T-helper 22 cell (primary cell): Measurements from ENCODE around the gene KCNIP3.
"Not testable (repeated sequence)": the region's sequence is repeated elsewhere in the genome, so short reads cannot be mapped to it uniquely, and the experiment has no call there.

ENCODE experiments used
- DNase-seq: peaks from one replicate; pipeline ENCODE4 v3.0.0-alpha.2; 2020; ENCODE audit warnings: low read depth

Gene KCNIP3

GRCh38 chr2:95361216-95361980 is 64.3 kb downstream of the KCNIP3 start:
- DNase-seq, result no peak

- no peak for DNase-seq
These were observed 65.3 kb downstream of the KCNIP3 start for GRCh38 chr2:95362486-95362885.

GRCh38 chr2:95366514-95366913 is 69.4 kb downstream of the KCNIP3 start:
- DNase-seq, result no peak

GRCh38 chr2:95372216-95372829 is 75.2 kb downstream of the KCNIP3 start:
- DNase-seq, result no peak

- no peak for DNase-seq
These were observed 75.7 kb downstream of the KCNIP3 start for GRCh38 chr2:95372845-95373244.

- no peak for DNase-seq
These were observed 76.9 kb downstream of the KCNIP3 start for GRCh38 chr2:95374029-95374428.

- DNase-seq, result no peak
These were observed 77.3 kb downstream of the KCNIP3 start for GRCh38 chr2:95374451-95374920.

GRCh38 chr2:95374921-95375471 is 77.8 kb downstream of the KCNIP3 start:
- no peak for DNase-seq

- no peak for DNase-seq
These were observed 78.5 kb downstream of the KCNIP3 start for GRCh38 chr2:95375532-95376150.

GRCh38 chr2:95376311-95377215 is 79.4 kb downstream of the KCNIP3 start:
- no peak for DNase-seq

- DNase-seq, result no peak
These were observed 80.3 kb downstream of the KCNIP3 start for GRCh38 chr2:95377216-95378123.

GRCh38 chr2:95378281-95378680 is 81.1 kb downstream of the KCNIP3 start:
- DNase-seq, result not testable (repeated sequence)

- no peak for DNase-seq
These were observed 82.3 kb downstream of the KCNIP3 start for GRCh38 chr2:95379371-95379831.

- DNase-seq, result no peak
These were observed 83.1 kb downstream of the KCNIP3 start for GRCh38 chr2:95380280-95380679.

- no peak for DNase-seq
These were observed 83.6 kb downstream of the KCNIP3 start for GRCh38 chr2:95380731-95381130.

GRCh38 chr2:95381212-95382191 is 84.4 kb downstream of the KCNIP3 start:
- DNase-seq, result no peak

- no peak for DNase-seq
These were observed 85.0 kb downstream of the KCNIP3 start for GRCh38 chr2:95382192-95382591.

- DNase-seq, result no peak
These were observed 85.8 kb downstream of the KCNIP3 start for GRCh38 chr2:95382686-95383634.
